NCI-H226 (cell line): ENCODE measurements around the gene TMEM156.

ENCODE experiments used
- DNase-seq: peaks from one replicate; pipeline ENCODE4 v3.0.0-alpha.2; 2015

TMEM156 gene

DNA sequence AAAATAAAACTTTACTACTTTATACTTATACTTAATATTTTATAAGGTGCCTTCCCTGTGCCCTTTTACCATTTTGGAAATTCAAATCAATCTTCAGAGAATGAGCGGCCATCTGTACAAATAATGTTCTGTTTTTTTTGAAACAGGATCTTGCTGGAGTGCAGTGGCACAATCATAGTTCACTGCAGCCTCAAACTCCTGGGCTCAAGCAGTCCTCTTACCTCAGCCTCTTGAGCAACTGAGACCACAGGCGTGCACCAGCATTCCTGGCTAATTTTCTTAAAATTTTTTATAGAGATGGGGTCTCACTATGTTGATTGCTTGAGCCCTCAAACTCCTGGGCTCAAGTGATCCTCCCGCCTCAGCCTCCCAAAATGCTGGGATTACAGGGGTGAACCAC is 111.1 kb downstream of the TMEM156 start:
- DNase-seq = no peak

DNA sequence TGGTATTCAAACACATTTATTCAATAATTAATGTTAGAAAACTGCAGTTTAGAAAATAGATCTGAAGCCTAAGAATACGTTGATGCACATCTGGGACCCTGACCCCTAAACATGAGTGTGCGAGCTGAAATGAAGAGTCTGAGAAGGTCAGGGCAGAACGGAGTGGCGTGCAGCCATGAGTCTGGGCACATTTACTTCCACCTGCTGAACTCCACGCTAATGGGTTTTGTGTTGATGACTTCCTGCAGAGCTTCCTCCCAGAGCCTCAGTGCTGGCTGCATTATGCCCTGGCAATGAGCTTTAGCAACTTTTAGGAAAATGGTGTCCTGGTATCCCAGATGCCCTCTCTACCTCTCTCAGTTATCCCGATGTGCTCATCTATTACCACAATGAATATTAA is 111.5 kb downstream of the TMEM156 start:
- DNase-seq = no peak

DNA sequence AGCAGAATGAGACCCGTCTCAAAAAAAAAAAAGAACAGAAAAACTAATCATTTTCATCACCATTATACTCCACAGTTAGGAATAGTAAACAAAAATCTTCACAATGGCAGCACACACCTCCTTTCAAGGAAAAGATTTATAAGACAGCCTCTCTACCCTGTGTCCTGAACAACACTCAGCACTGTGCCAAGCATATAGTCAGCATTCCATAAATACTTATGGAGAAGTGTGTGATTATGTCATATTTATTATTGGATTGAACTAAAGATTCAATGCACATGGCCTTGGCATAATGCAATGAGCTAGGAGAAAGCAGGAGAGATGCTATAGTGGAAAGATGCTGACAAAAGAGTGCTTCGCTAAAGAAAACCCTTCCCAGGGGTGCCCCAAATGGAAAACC is 112.0 kb downstream of the TMEM156 start:
- DNase-seq = no peak

DNA sequence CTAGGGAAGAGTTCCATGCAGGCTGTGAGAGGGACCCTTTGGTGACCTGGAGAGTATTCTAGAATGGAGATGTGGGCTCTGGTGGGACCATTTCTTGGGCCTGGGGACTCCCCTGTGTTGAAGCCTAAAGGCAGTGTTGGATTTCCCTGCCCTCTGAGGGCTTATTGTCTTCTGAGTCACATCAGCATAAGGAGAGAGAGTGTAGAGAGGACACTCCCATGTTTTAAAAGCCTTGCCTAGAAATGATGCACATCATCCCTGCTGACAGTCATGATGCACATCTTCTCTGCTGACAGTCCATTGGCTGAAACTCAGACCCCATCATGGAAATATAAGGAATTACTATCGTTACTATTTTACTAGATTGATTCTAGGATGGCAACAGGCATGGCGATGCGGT is 112.7 kb downstream of the TMEM156 start:
- DNase-seq = no peak

DNA sequence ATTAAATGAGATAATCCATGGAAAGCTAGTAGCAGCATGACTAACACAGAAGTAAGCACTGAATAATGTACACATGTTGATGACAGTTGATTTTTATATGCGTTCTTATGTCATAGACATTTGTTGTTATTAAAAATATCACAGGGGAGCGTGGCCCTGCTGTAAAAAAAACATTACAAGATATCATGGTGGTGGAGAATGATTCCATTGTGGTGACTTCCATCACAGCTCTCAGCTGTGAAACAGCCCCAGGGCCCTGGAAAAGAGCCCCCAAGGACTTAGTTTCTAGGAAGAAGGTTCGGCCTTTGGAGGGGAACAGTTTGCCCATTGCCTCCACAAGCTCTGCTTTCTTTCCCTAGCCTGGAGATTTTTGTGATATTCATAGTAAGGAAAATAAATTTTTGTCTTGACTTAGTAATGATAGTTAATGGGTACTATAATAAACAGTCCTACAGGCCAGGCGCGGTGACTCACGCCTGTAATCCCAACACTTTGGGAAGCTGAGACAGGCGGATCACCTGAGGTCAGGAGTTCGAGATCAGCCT is 114.7 kb downstream of the TMEM156 start:
- no peak for DNase-seq
